ENCODE results near the gene B3GNT3. TPM values are rescaled to one million over a fixed set of nuclear protein-coding genes. Genes with fewer than 3 reads are reported as not detected.

Gene B3GNT3
- not detected in 2 replicates for total RNA-seq
- long read RNA-seq, result 0 reads

GRCh38 chr19:17794731-17795494, at the start of gene B3GNT3:
TSS of gene B3GNT3 (plus strand) at chr19:17795138. CDS start at chr19:17807808, 12,670 bp downstream.
- TF ChIP-seq CTCF (conservative IDR thresholded peaks at IDR 0.05), result no peak
- no peak within 1 kb of the TSS for H3K4me3 Mint-ChIP-seq
- no peaks in the 10 kb centered on the region for H3K9me3 Mint-ChIP-seq
- H3K36me3 Mint-ChIP-seq (ENCODE audit: low read depth), result no peaks in the 10 kb centered on the region
- peaks cover 77% of the 10 kb centered on the region for H3K27me3 Mint-ChIP-seq (ENCODE audit: low read depth)
- no peak within 1 kb of the TSS for H3K27ac Mint-ChIP-seq (ENCODE audit: unreplicated experiment)
- H3K4me1 Mint-ChIP-seq, result peaks cover 5% of the 10 kb centered on the region
- no peak for DNase-seq (ENCODE audit: low read depth, low spot score)

- Mint-ChIP-seq H3K9me3 (no peaks in the 10 kb centered on the region), H3K4me3 (peak overlapping the region; percentile 76), H3K36me3 (ENCODE audit: low read depth) (no peaks in the 10 kb centered on the region), H3K27me3 (ENCODE audit: low read depth) (no peaks in the 10 kb centered on the region), H3K4me1 (peaks cover 14% of the 10 kb centered on the region), H3K27ac (ENCODE audit: unreplicated experiment) (no peak overlapping the region)
- peak; percentile 88 for DNase-seq (ENCODE audit: low read depth, low spot score)
- no peak for TF ChIP-seq CTCF (conservative IDR thresholded peaks at IDR 0.05)
Observed at GRCh38 chr19:17747205-17748098, 47.5 kb upstream of the B3GNT3 start.

- no peaks in the 10 kb centered on the region for H3K9me3 Mint-ChIP-seq
- peak overlapping the region; percentile 48 for H3K4me3 Mint-ChIP-seq
- TF ChIP-seq CTCF (conservative IDR thresholded peaks at IDR 0.05), result no peak
- H3K4me1 Mint-ChIP-seq, result peaks cover 17% of the 10 kb centered on the region
- H3K27ac Mint-ChIP-seq (ENCODE audit: unreplicated experiment), result peak overlapping the region; percentile 75
- no peaks in the 10 kb centered on the region for H3K27me3 Mint-ChIP-seq (ENCODE audit: low read depth)
- DNase-seq (ENCODE audit: low read depth, low spot score), result no peak
- no peaks in the 10 kb centered on the region for H3K36me3 Mint-ChIP-seq (ENCODE audit: low read depth)
Observed at GRCh38 chr19:17748884-17749638, 45.9 kb upstream of the B3GNT3 start.

- no peaks in the 10 kb centered on the region for H3K27me3 Mint-ChIP-seq (ENCODE audit: low read depth)
- peaks cover 26% of the 10 kb centered on the region for H3K4me1 Mint-ChIP-seq
- H3K4me3 Mint-ChIP-seq, result no peak overlapping the region
- H3K27ac Mint-ChIP-seq (ENCODE audit: unreplicated experiment), result no peak overlapping the region
- no peaks in the 10 kb centered on the region for H3K9me3 Mint-ChIP-seq
- no peaks in the 10 kb centered on the region for H3K36me3 Mint-ChIP-seq (ENCODE audit: low read depth)
- no peak for DNase-seq (ENCODE audit: low read depth, low spot score)
- no peak for TF ChIP-seq CTCF (conservative IDR thresholded peaks at IDR 0.05)
Observed at GRCh38 chr19:17749912-17750317, 45.0 kb upstream of the B3GNT3 start.
